Panc1 (cell line): ENCODE measurements around the gene SCEL. TPM values are rescaled to one million over a fixed set of nuclear protein-coding genes. Genes with fewer than 3 reads are reported as not detected.

Source experiments
- ATAC-seq: fragments of 200-7000 bp; cut with Tn5 transposase; 2 replicates; pipeline ENCODE4 v1.9.1; 2020; ENCODE audit warnings: mild to moderate bottlenecking, moderate library complexity
- BruUV-seq: library from RNA; stranded (reverse); fragments of 400-500 nt; replicated peaks from 2 replicates; lab custom pipeline; 2021; lab: Mats Ljungman, UMichigan
- CTCF ChIA-PET: fragments of 300-600 bp; sonication (Branson Sonifier 250); formaldehyde crosslinking; loops from one replicate; lab custom pipeline; 2022; ENCODE audit warnings: antibody characterized with exemption; lab: Charles Lee
- POLR2A ChIA-PET: fragments of 300-600 bp; sonication (Branson Sonifier 250); formaldehyde crosslinking; loops from one replicate; lab custom pipeline; 2022; ENCODE audit warnings: antibody characterized with exemption; lab: Charles Lee
- DNase-seq: peaks from one replicate; pipeline ENCODE4 v3.0.0-alpha.2; 2010; ENCODE audit warnings: low read depth, low spot score
- H3K27ac ChIP-seq: 2 replicates; pipeline ENCODE4 v1.5.1; 2011; ENCODE audit warnings: mild to moderate bottlenecking, low read length, inconsistent platforms
- H3K27me3 ChIP-seq: fragments of 200-500 bp; sonication (Bioruptor generic); 2 replicates; pipeline ENCODE4 v1.6.0; 2014; ENCODE audit warnings: low read length, inconsistent platforms; ENCODE audit not compliant: control insufficient read depth, insufficient read depth
- H3K36me3 ChIP-seq: fragments of 200-500 bp; sonication (Bioruptor generic); 2 replicates; pipeline ENCODE4 v1.5.1; 2014; ENCODE audit warnings: inconsistent platforms, mild to moderate bottlenecking, low read length, moderate library complexity; ENCODE audit not compliant: control insufficient read depth, insufficient read depth
- H3K4me1 ChIP-seq: 2 replicates; pipeline ENCODE4 v1.5.1; 2011; ENCODE audit warnings: inconsistent platforms, mild to moderate bottlenecking, low read length, moderate library complexity; ENCODE audit not compliant: control insufficient read depth, insufficient read depth
- H3K4me3 ChIP-seq, 2 experiments: 2 replicates each; pipeline ENCODE4 v1.5.1; 2011 to 2012; ENCODE audit warnings: low read depth in 2 of 2, low read length in 2 of 2, mild to moderate bottlenecking in 2 of 2, inconsistent platforms in 1 of 2, moderate library complexity in 1 of 2
- H3K9me3 ChIP-seq: fragments of 200-500 bp; sonication (Bioruptor generic); 2 replicates; pipeline ENCODE4 v1.5.1; 2014; ENCODE audit warnings: low read depth, mild to moderate bottlenecking, inconsistent platforms, low read length, moderate library complexity; ENCODE audit not compliant: control insufficient read depth, insufficient read depth
- CTCF ChIP-seq: fragments of 450-650 bp; IDR thresholded peaks from 2 replicates; pipeline ENCODE4 v1.5.1; 2017; ENCODE audit warnings: mild to moderate bottlenecking
- POLR2AphosphoS5 ChIP-seq: IDR thresholded peaks from 2 replicates; pipeline ENCODE4 v1.6.1; 2012; ENCODE audit warnings: mild to moderate bottlenecking, low read depth, low read length, moderate library complexity
- REST ChIP-seq, 2 experiments: IDR thresholded peaks; 2 replicates each; pipeline ENCODE4 v1.6.1; 2011 to 2012; ENCODE audit warnings: low read depth in 2 of 2, control low read depth in 1 of 2, low read length in 1 of 2, mild to moderate bottlenecking in 1 of 2, moderate library complexity in 1 of 2; ENCODE audit not compliant: insufficient read depth in 1 of 2
- SIN3A ChIP-seq: IDR thresholded peaks from 2 replicates; pipeline ENCODE4 v1.6.1; 2012; ENCODE audit warnings: low read depth, mild to moderate bottlenecking, low read length, moderate library complexity, borderline replicate concordance; ENCODE audit not compliant: insufficient read depth
- TCF7L2 ChIP-seq: IDR thresholded peaks from 2 replicates; pipeline ENCODE4 v1.6.1; 2011; ENCODE audit warnings: mild to moderate bottlenecking, low read depth, low read length, inconsistent platforms
- in situ Hi-C: cut with HindIII; loops from 2 replicates; pipeline ENCODE4 v1.10.0; 2016; ENCODE audit warnings: low sequenced_read_pairs, low pct_unique_long_range_greater_than_20kb
- intact Hi-C: fragments of 100-400 bp; cut with micrococcal nuclease; formaldehyde crosslinking; loops from one replicate; pipeline ENCODE4 v1.10.0; 2022; ENCODE audit not compliant: unreplicated experiment
- total RNA-seq: library from RNA; stranded (reverse); gene quantifications from one replicate; pipeline ENCODE4 v1.2.1, GENCODE V29; 2021; ENCODE audit not compliant: unreplicated experiment

Gene SCEL
- total RNA-seq, 1 experiment from 2014 or later: not detected

GRCh38 chr13:77521194-77521593 is 14.3 kb upstream of the SCEL start:
- no peaks in the 10 kb centered on the region for H3K4me1 ChIP-seq
- DNase-seq (no peak), ATAC-seq (no peak)
- POLR2A ChIA-PET: no interaction called here
- H3K4me3 ChIP-seq: no peak overlapping the region
- TF ChIP-seq REST (IDR thresholded peaks at IDR 0.05; ENCODE audit: insufficient read depth in 1 of 2, low read depth in 2 of 2, low read length in 1 of 2): no peak
- no peak for TF ChIP-seq CTCF
- TF ChIP-seq TCF7L2: no peak
- no peak for TF ChIP-seq SIN3A
- no peak for TF ChIP-seq POLR2AphosphoS5
- no peaks in the 10 kb centered on the region for H3K27me3 ChIP-seq
- no peaks in the 10 kb centered on the region for H3K9me3 ChIP-seq
- BruUV-seq: no TSS peak
- CTCF ChIA-PET: no interaction called here
- no peak overlapping the region for H3K27ac ChIP-seq
- in situ Hi-C loops: no loop called here
- no peaks in the 10 kb centered on the region for H3K36me3 ChIP-seq
- intact Hi-C loops: no loop called here

- CTCF ChIA-PET: no interaction called here
- Histone ChIP-seq H3K4me1 (no peaks in the 10 kb centered on the region), H3K9me3 (no peaks in the 10 kb centered on the region), H3K27ac (no peak overlapping the region), H3K4me3 (no peak overlapping the region), H3K27me3 (no peaks in the 10 kb centered on the region), H3K36me3 (no peaks in the 10 kb centered on the region)
- POLR2A ChIA-PET: no interaction called here
- DNase-seq (no peak), ATAC-seq (no peak)
- BruUV-seq: no TSS peak
- in situ Hi-C loops (no loop called here), intact Hi-C loops (no loop called here)
- no peak for TF ChIP-seq POLR2AphosphoS5
- no peak for TF ChIP-seq CTCF
- TF ChIP-seq SIN3A: no peak
- no peak for TF ChIP-seq TCF7L2
- TF ChIP-seq REST (IDR thresholded peaks at IDR 0.05; ENCODE audit: insufficient read depth in 1 of 2, low read depth in 2 of 2, low read length in 1 of 2): no peak
Measured at GRCh38 chr13:77521595-77522367, 13.7 kb upstream of the SCEL start.
